KOPT-K1 (cell line): ENCODE data around the gene ZRANB3.
"Not testable (repeated sequence)": the region's sequence is repeated elsewhere in the genome, so short reads cannot be mapped to it uniquely, and the experiment has no call there.

ENCODE experiments used
- H3K27ac ChIP-seq: fragments of 200-600 bp; sonication (generic); 2 replicates; pipeline ENCODE4 v1.5.1; 2016; ENCODE audit warnings: antibody characterized with exemption, mild to moderate bottlenecking, low read depth, low read length; ENCODE audit not compliant: poor library complexity, severe bottlenecking
- H3K36me3 ChIP-seq: fragments of 200-600 bp; sonication (generic); 2 replicates; pipeline ENCODE4 v1.5.1; 2017; ENCODE audit warnings: antibody characterized with exemption, mild to moderate bottlenecking, low read length, moderate library complexity; ENCODE audit not compliant: insufficient read depth
- H3K9me3 ChIP-seq: fragments of 200-600 bp; sonication (generic); 2 replicates; pipeline ENCODE4 v1.5.1; 2017; ENCODE audit warnings: antibody characterized with exemption, low read length, mild to moderate bottlenecking; ENCODE audit not compliant: insufficient read depth, poor library complexity, severe bottlenecking

The ZRANB3 gene

GRCh38 chr2:135530313-135531230 lies at the start of gene ZRANB3:
TSS of gene ZRANB3 (minus strand) at chr2:135531218.
- Histone ChIP-seq H3K36me3 (peaks cover 9% of the 10 kb centered on the region; the same call in 1 of the 2 replicates), H3K27ac (peak within 1 kb of the TSS; percentile 90), H3K9me3 (no peaks in the 10 kb centered on the region)

GRCh38 chr2:135573620-135574019 lies 42.6 kb upstream of the ZRANB3 start:
- no peak overlapping the region for H3K27ac ChIP-seq

GRCh38 chr2:135570884-135571283 lies 39.9 kb upstream of the ZRANB3 start:
- H3K27ac ChIP-seq: no peak overlapping the region
- H3K9me3 ChIP-seq: no peaks in the 10 kb centered on the region
- H3K36me3 ChIP-seq: peaks cover 36% of the 10 kb centered on the region

More at GRCh38 chr2:135573620-135574019, 42.6 kb upstream of the ZRANB3 start:
- Histone ChIP-seq H3K9me3 (no peaks in the 10 kb centered on the region), H3K36me3 (peaks cover 16% of the 10 kb centered on the region)

GRCh38 chr2:135563793-135564192 lies 32.8 kb upstream of the ZRANB3 start:
- no peak overlapping the region for H3K27ac ChIP-seq
- H3K9me3 ChIP-seq: peaks cover 6% of the 10 kb centered on the region
- peaks cover 66% of the 10 kb centered on the region for H3K36me3 ChIP-seq

GRCh38 chr2:135561925-135562324 lies 30.9 kb upstream of the ZRANB3 start:
- Histone ChIP-seq H3K9me3 (peaks cover 6% of the 10 kb centered on the region), H3K27ac (no peak overlapping the region), H3K36me3 (peaks cover 55% of the 10 kb centered on the region)

GRCh38 chr2:135557530-135557929 lies 26.5 kb upstream of the ZRANB3 start:
- Histone ChIP-seq H3K27ac (no peak overlapping the region), H3K36me3 (peaks cover 35% of the 10 kb centered on the region), H3K9me3 (no peaks in the 10 kb centered on the region)

- H3K27ac ChIP-seq: no peak overlapping the region
- no peaks in the 10 kb centered on the region for H3K9me3 ChIP-seq
- peaks cover 20% of the 10 kb centered on the region for H3K36me3 ChIP-seq
These were observed 24.3 kb upstream of the ZRANB3 start for GRCh38 chr2:135555311-135555710.

- Histone ChIP-seq H3K27ac (no peak overlapping the region), H3K36me3 (peaks cover 13% of the 10 kb centered on the region)
These were observed 21.9 kb upstream of the ZRANB3 start for GRCh38 chr2:135552887-135553286.

GRCh38 chr2:135551356-135551755 lies 20.3 kb upstream of the ZRANB3 start:
- no peaks in the 10 kb centered on the region for H3K9me3 ChIP-seq
- no peak overlapping the region for H3K27ac ChIP-seq
- H3K36me3 ChIP-seq: peaks cover 7% of the 10 kb centered on the region

More at GRCh38 chr2:135552887-135553286, 21.9 kb upstream of the ZRANB3 start:
- H3K9me3 ChIP-seq: no peaks in the 10 kb centered on the region

GRCh38 chr2:135547311-135547710 lies 16.3 kb upstream of the ZRANB3 start:
- no peaks in the 10 kb centered on the region for H3K9me3 ChIP-seq
- H3K36me3 ChIP-seq: 0 out of 2 replicates have a peak, but pooled peaks cover 10% of the 10 kb centered on the region
- no peak overlapping the region for H3K27ac ChIP-seq

GRCh38 chr2:135546436-135546835 lies 15.4 kb upstream of the ZRANB3 start:
- Histone ChIP-seq H3K9me3 (no peaks in the 10 kb centered on the region), H3K27ac (no peak overlapping the region), H3K36me3 (0 out of 2 replicates have a peak, but pooled peaks cover 10% of the 10 kb centered on the region)

- H3K27ac ChIP-seq, H3K9me3 ChIP-seq: not testable (repeated sequence)
- peaks cover 29% of the 10 kb centered on the region for H3K36me3 ChIP-seq
These were observed 2.5 kb upstream of the ZRANB3 start for GRCh38 chr2:135533545-135533944.

- peak overlapping the region; percentile 90 for H3K27ac ChIP-seq
- peaks cover 8% of the 10 kb centered on the region for H3K9me3 ChIP-seq
- H3K36me3 ChIP-seq: peaks cover 24% of the 10 kb centered on the region; the same call in 1 of the 2 replicates
These were observed 1.6 kb upstream of the ZRANB3 start for GRCh38 chr2:135532581-135532980.

- peak within 1 kb of the TSS; percentile 90 for H3K27ac ChIP-seq
- peaks cover 2% of the 10 kb centered on the region for H3K9me3 ChIP-seq
- H3K36me3 ChIP-seq: peaks cover 17% of the 10 kb centered on the region; the same call in 1 of the 2 replicates
These were observed 496 bp upstream of the ZRANB3 start, which contains the start of gene R3HDM1 for GRCh38 chr2:135531231-135532197. TSS of gene R3HDM1 (plus strand) at chr2:135531484. CDS start at chr2:135604846, 73,362 bp downstream.

GRCh38 chr2:135528006-135528405 lies 3.0 kb downstream of the ZRANB3 start:
- H3K9me3 ChIP-seq: no peaks in the 10 kb centered on the region
- no peaks in the 10 kb centered on the region for H3K36me3 ChIP-seq
- H3K27ac ChIP-seq: no peak overlapping the region
